ENCODE measurements around the gene EPHA7. TPM values are rescaled to one million over a fixed set of nuclear protein-coding genes. Genes with fewer than 3 reads are reported as not detected.

The EPHA7 gene
- total and polyA plus RNA-seq, 2 experiments from 2014 or later: 6.9 to 19.2 TPM

DNA sequence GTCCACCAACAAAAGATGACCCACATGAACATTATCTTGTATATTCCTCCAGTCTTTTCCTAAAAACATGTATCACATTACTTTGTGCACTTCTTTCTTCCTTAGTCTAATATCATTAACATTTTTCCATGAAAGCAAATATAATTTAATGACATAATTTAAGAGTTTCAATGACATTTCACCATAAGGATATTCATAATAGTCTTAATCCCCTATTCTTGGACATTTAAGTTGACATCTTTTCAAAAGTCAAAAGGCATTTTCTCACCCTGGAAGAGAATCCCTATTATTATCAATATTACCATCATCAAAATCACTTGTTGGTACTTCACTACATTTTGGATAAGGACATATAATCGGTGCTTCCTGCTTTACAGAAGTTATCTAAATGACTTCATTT lies 31.3 kb downstream of the EPHA7 start:
- TF ChIP-seq, protein P1, sequence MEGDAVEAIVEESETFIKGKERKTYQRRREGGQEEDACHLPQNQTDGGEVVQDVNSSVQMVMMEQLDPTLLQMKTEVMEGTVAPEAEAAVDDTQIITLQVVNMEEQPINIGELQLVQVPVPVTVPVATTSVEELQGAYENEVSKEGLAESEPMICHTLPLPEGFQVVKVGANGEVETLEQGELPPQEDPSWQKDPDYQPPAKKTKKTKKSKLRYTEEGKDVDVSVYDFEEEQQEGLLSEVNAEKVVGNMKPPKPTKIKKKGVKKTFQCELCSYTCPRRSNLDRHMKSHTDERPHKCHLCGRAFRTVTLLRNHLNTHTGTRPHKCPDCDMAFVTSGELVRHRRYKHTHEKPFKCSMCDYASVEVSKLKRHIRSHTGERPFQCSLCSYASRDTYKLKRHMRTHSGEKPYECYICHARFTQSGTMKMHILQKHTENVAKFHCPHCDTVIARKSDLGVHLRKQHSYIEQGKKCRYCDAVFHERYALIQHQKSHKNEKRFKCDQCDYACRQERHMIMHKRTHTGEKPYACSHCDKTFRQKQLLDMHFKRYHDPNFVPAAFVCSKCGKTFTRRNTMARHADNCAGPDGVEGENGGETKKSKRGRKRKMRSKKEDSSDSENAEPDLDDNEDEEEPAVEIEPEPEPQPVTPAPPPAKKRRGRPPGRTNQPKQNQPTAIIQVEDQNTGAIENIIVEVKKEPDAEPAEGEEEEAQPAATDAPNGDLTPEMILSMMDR (IDR thresholded peaks at IDR 0.05; ENCODE audit: poor library complexity): no peak
- no peak for TF ChIP-seq EZH2 (IDR thresholded peaks at IDR 0.05; ENCODE audit: borderline replicate concordance)
- no peak for TF ChIP-seq EZH2phosphoT487 (IDR thresholded peaks at IDR 0.05; ENCODE audit: low read depth, severe bottlenecking, unreplicated experiment)

DNA sequence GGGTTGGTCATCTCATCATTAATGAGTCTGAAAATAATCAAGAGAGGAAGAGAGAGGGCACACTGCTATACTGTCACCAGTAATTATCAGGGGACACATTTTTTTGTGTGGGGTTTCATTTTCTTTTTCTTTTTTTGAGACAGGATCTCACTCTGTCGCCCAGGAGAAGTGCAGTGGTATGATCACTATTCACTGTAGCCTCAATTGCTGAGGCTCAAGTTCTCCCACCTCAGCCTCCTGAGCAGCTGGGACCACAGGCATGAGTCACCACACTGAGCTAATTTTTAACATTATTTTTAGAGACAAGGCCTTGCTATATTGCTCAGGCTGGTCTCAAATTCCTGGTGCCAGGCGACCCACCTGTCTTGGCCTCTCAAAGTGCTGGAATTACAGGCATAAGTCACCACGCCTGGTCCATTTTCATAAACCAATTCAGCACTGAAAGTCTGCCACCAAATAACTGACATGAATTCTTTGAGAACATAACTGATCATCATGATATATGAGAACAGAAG lies 43.3 kb downstream of the EPHA7 start:
- no peaks in the 10 kb centered on the region for H4K20me1 ChIP-seq (ENCODE audit: insufficient read depth, poor library complexity, severe bottlenecking)
- H3K9me2 ChIP-seq (replicated peaks; ENCODE audit: insufficient read depth): no peaks in the 10 kb centered on the region
- DNase-seq (ENCODE audit: low spot score): no peak
- no peaks in the 10 kb centered on the region for H3K27me3 ChIP-seq
- no peaks in the 10 kb centered on the region for H3K4me1 ChIP-seq (ENCODE audit: insufficient read depth)
- H3K4me2 ChIP-seq: no peak overlapping the region
- TF ChIP-seq, protein P1 (IDR thresholded peaks at IDR 0.05; ENCODE audit: poor library complexity): no peak
- no peak for TF ChIP-seq EZH2 (IDR thresholded peaks at IDR 0.05; ENCODE audit: borderline replicate concordance)
- no peak for TF ChIP-seq EZH2phosphoT487 (IDR thresholded peaks at IDR 0.05; ENCODE audit: low read depth, severe bottlenecking, unreplicated experiment)
- no peaks in the 10 kb centered on the region for H3K79me2 ChIP-seq
- H2AFZ ChIP-seq: no peak overlapping the region
- 90% methylated on average over 3 of the region's 3 CpGs for WGBS (ENCODE audit: low lambda C conversion rate, missing lambda C conversion rate)
- H3K36me3 ChIP-seq (replicated peaks; ENCODE audit: insufficient read depth, low read depth): no peaks in the 10 kb centered on the region
- H3K27ac ChIP-seq: no peak overlapping the region
- no peak overlapping the region for H3K4me3 ChIP-seq
- H3K9me3 ChIP-seq (ENCODE audit: low read depth): no peaks in the 10 kb centered on the region

More for the DNA sequence above, 31.3 kb downstream of the EPHA7 start:
- Histone ChIP-seq H3K4me3 (no peak overlapping the region), H3K4me2 (no peak overlapping the region), H3K27me3 (no peaks in the 10 kb centered on the region), H3K79me2 (no peaks in the 10 kb centered on the region), H3K27ac (no peak overlapping the region), H3K4me1 (ENCODE audit: insufficient read depth) (no peaks in the 10 kb centered on the region), H3K9me3 (ENCODE audit: low read depth) (no peaks in the 10 kb centered on the region), H4K20me1 (ENCODE audit: insufficient read depth, poor library complexity, severe bottlenecking) (no peaks in the 10 kb centered on the region), H3K36me3 (replicated peaks; ENCODE audit: insufficient read depth, low read depth) (no peaks in the 10 kb centered on the region), H3K9me2 (replicated peaks; ENCODE audit: insufficient read depth) (no peaks in the 10 kb centered on the region), H2AFZ (no peak overlapping the region)
- DNase-seq (ENCODE audit: low spot score): no peak
- 87% methylated on average over 1 of the region's 1 CpG for WGBS (ENCODE audit: low lambda C conversion rate, missing lambda C conversion rate)

DNA sequence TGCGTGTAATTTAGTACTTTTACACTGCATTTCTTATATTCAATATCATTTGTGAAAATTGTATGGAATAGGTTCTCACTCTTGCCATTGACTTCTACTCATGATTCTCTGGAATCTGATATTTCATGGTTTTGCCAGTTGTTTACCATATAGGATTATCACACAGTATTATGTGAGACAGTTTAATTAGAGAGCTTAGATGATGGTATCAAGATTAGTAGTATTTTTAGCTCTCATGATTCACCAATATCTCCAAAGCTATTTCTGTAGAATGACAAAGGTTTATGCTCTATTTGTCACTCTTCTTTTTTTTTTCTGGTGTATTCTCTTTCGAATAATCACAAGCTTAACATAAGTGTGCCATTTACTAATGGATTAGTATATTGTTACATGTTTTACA lies 45.9 kb downstream of the EPHA7 start:
- H3K4me2 ChIP-seq: no peak overlapping the region
- H3K27me3 ChIP-seq: no peaks in the 10 kb centered on the region
- TF ChIP-seq EZH2phosphoT487 (IDR thresholded peaks at IDR 0.05; ENCODE audit: low read depth, severe bottlenecking, unreplicated experiment) (no peak), EZH2 (IDR thresholded peaks at IDR 0.05; ENCODE audit: borderline replicate concordance) (no peak)
- TF ChIP-seq, protein P1 (IDR thresholded peaks at IDR 0.05; ENCODE audit: poor library complexity): no peak
- no peak overlapping the region for H2AFZ ChIP-seq
- no peaks in the 10 kb centered on the region for H4K20me1 ChIP-seq (ENCODE audit: insufficient read depth, poor library complexity, severe bottlenecking)
- no peaks in the 10 kb centered on the region for H3K36me3 ChIP-seq (replicated peaks; ENCODE audit: insufficient read depth, low read depth)
- H3K9me2 ChIP-seq (replicated peaks; ENCODE audit: insufficient read depth): no peaks in the 10 kb centered on the region
- 99% methylated on average over 2 of the region's 2 CpGs for WGBS (ENCODE audit: low lambda C conversion rate, missing lambda C conversion rate)
- H3K4me1 ChIP-seq (ENCODE audit: insufficient read depth): no peaks in the 10 kb centered on the region
- no peak overlapping the region for H3K27ac ChIP-seq
- H3K79me2 ChIP-seq: no peaks in the 10 kb centered on the region
- DNase-seq (ENCODE audit: low spot score): no peak
- H3K4me3 ChIP-seq: no peak overlapping the region
- H3K9me3 ChIP-seq (ENCODE audit: low read depth): no peaks in the 10 kb centered on the region

DNA sequence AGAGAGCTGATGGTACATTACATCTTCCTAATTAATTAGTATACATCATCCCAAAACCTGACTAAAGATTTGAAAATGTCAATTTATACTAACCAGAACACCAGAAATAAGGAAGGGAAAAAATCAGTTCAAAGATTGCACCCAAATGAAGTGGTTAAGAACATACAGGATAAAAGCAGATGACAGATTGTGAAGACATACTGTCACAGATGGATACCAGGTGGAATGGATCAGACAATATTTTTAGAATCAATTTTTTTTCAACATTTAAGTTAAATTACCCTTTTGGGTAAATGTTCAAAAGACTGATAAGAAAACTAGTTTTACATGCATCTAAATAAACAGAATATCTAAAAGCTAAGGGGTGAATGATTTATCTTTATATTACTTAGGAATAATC lies 47.6 kb downstream of the EPHA7 start:
- Histone ChIP-seq H3K27me3 (no peaks in the 10 kb centered on the region), H3K27ac (no peak overlapping the region), H3K4me1 (ENCODE audit: insufficient read depth) (no peaks in the 10 kb centered on the region), H3K9me3 (ENCODE audit: low read depth) (no peaks in the 10 kb centered on the region), H3K4me3 (no peak overlapping the region), H3K9me2 (replicated peaks; ENCODE audit: insufficient read depth) (no peaks in the 10 kb centered on the region), H4K20me1 (ENCODE audit: insufficient read depth, poor library complexity, severe bottlenecking) (no peaks in the 10 kb centered on the region), H3K79me2 (no peaks in the 10 kb centered on the region), H2AFZ (no peak overlapping the region), H3K36me3 (replicated peaks; ENCODE audit: insufficient read depth, low read depth) (no peaks in the 10 kb centered on the region), H3K4me2 (no peak overlapping the region)
- TF ChIP-seq EZH2phosphoT487 (IDR thresholded peaks at IDR 0.05; ENCODE audit: low read depth, severe bottlenecking, unreplicated experiment) (no peak), EZH2 (IDR thresholded peaks at IDR 0.05; ENCODE audit: borderline replicate concordance) (no peak)
- TF ChIP-seq, protein P1 (IDR thresholded peaks at IDR 0.05; ENCODE audit: poor library complexity): no peak
- no peak for DNase-seq (ENCODE audit: low spot score)

All from hepatocyte (in vitro differentiated cells).